H1 (cell line): ENCODE measurements around the gene MACROD1. TPM values are rescaled to one million over a fixed set of nuclear protein-coding genes. Genes with fewer than 3 reads are reported as not detected.

Source experiments
- GABPA ChIP-seq: IDR thresholded peaks from 2 replicates; pipeline ENCODE4 v1.6.1; 2011; ENCODE audit warnings: mild to moderate bottlenecking, low read length, moderate library complexity, borderline replicate concordance; ENCODE audit not compliant: insufficient read depth
- GTF2F1 ChIP-seq: IDR thresholded peaks from 2 replicates; pipeline ENCODE4 v1.6.1; 2012; ENCODE audit warnings: low read depth, low read length, improper control_type of control experiment, borderline replicate concordance
- POLR2A ChIP-seq, 2 experiments: IDR thresholded peaks; 1 replicate in 1 of 2; 2 replicates in 1 of 2; pipeline ENCODE4 v1.6.1; 2011; ENCODE audit warnings: low read depth in 2 of 2, low read length in 2 of 2, mild to moderate bottlenecking in 2 of 2; ENCODE audit errors: control extremely low read depth in 1 of 2
- POLR2AphosphoS5 ChIP-seq: IDR thresholded peaks from 2 replicates; pipeline ENCODE4 v1.6.1; 2011; ENCODE audit warnings: low read depth, low read length
- RBBP5 ChIP-seq: IDR thresholded peaks from 2 replicates; pipeline ENCODE4 v1.7.1; 2012; ENCODE audit warnings: low read depth, mild to moderate bottlenecking, inconsistent platforms, low read length, moderate library complexity, borderline replicate concordance
- SP1 ChIP-seq: IDR thresholded peaks from 2 replicates; pipeline ENCODE4 v1.6.1; 2011; ENCODE audit warnings: low read depth, low read length
- TAF1 ChIP-seq: IDR thresholded peaks from 2 replicates; pipeline ENCODE4 v1.6.1; 2011; ENCODE audit warnings: mild to moderate bottlenecking, low read depth, low read length
- TAF7 ChIP-seq: optimal IDR thresholded peaks from 2 replicates; pipeline ENCODE3; 2011; ENCODE audit warnings: low read depth, mild to moderate bottlenecking, inconsistent platforms, low read length, moderate library complexity, borderline replicate concordance
- polyA plus RNA-seq, 7 experiments: library from polyadenylated mRNA; depleted of rRNA in 3 of 7; stranded (reverse) in 5 of 7; unstranded in 2 of 7; fragments of >200 nt in 5 of 7; fragments of 200-250 nt in 2 of 7; gene quantifications; 1 replicate in 5 of 7; 2 replicates in 1 of 7; 4 replicates in 1 of 7; pipeline versions ENCODE4 v1.2.1 to v1.2.3, GENCODE V29; 2011 to 2013; ENCODE audit warnings: missing spikeins in 2 of 7, mixed read lengths in 2 of 7
- total RNA-seq: library from RNA; stranded (reverse); fragmentation: NEBNext Ultra II Directional; extraction: Animal tissue kit (Norgen Biotek cat#: 25700); gene quantifications from 2 replicates; pipeline ENCODE4 v1.2.1, GENCODE V29; 2021
- TF ChIP-seq, protein P1 (sequence below), 3 experiments: IDR thresholded peaks; 1 replicate in 2 of 3; 2 replicates in 1 of 3; pipeline versions ENCODE4 v1.5.1 to v1.6.1; 2011; ENCODE audit warnings: low read length in 3 of 3, mild to moderate bottlenecking in 3 of 3, inconsistent platforms in 2 of 3, low read depth in 1 of 3, moderate library complexity in 1 of 3; ENCODE audit not compliant: insufficient read depth in 1 of 3; ENCODE audit errors: control extremely low read depth in 1 of 3

MACROD1 gene
- total and polyA plus RNA-seq, 2 of the 8 experiments (the other 6 are each of a cell fraction or from before 2014, with no cell fraction given): 19.5 to 34.1 TPM

DNA sequence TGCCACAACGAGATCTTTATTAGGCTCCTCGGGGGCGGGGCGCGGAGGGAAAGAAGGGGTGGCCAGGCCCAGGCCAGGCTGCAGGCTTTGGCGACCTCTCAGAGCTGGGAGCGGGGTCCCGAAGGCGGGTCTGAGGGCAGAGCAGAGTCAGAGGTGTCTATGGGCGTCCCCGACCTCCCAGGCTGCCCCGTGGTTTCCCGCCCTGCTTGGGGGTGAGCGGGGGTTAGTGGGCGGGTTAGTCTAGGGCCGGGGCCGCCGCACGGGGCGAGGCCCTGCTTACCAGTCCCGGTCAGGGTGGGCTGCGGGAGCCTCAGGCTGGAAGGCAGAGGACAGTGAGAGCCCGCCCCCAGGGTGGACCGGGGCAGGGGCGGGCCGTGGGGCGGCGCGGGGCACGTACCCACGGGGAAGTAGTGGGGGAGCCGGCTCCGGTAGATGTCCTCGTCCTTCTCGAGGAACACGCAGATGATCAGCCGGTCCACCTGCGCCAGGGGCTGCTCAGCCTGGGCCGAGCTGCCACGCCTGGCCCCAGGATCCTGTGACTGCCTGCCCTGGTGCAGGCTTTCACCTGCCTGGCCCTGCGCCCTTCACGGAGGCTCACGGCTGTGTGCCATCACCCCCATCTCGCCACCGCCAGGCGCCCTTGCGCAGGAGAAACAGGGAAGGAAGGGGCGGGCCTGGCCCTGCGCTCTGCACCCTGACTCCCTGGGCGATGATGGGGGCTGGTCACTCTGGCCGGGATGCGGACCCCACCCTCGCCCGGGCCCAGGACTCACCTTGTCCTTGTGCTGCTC, 167.2 kb downstream of the MACROD1 start (continued):
- TF ChIP-seq, protein P1, sequence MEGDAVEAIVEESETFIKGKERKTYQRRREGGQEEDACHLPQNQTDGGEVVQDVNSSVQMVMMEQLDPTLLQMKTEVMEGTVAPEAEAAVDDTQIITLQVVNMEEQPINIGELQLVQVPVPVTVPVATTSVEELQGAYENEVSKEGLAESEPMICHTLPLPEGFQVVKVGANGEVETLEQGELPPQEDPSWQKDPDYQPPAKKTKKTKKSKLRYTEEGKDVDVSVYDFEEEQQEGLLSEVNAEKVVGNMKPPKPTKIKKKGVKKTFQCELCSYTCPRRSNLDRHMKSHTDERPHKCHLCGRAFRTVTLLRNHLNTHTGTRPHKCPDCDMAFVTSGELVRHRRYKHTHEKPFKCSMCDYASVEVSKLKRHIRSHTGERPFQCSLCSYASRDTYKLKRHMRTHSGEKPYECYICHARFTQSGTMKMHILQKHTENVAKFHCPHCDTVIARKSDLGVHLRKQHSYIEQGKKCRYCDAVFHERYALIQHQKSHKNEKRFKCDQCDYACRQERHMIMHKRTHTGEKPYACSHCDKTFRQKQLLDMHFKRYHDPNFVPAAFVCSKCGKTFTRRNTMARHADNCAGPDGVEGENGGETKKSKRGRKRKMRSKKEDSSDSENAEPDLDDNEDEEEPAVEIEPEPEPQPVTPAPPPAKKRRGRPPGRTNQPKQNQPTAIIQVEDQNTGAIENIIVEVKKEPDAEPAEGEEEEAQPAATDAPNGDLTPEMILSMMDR (IDR thresholded peaks at IDR 0.05; ENCODE audit: control extremely low read depth in 1 of 3, insufficient read depth in 1 of 3, low read depth in 1 of 3, low read length in 3 of 3): peak in 1 of 3 experiments; percentile 34; a peak in 2 of 4 replicates
- no peak for TF ChIP-seq TAF7
- no peak; the same call in none of the 2 replicates for TF ChIP-seq POLR2AphosphoS5
- no peak for TF ChIP-seq RBBP5
- no peak for TF ChIP-seq SP1
- TF ChIP-seq TAF1: 0 out of 2 replicates have a peak, but pooled peaks have one; percentile 23
- TF ChIP-seq GABPA: peak; percentile 36; the same call in 1 of the 2 replicates
- TF ChIP-seq GTF2F1: no peak
- TF ChIP-seq POLR2A (IDR thresholded peaks at IDR 0.05; ENCODE audit: control extremely low read depth in 1 of 2, low read depth in 2 of 2, low read length in 2 of 2): no peak; a peak in 1 of 3 replicates
